ENCODE results near the gene YAF2. TPM values are rescaled to one million over a fixed set of nuclear protein-coding genes. Genes with fewer than 3 reads are reported as not detected.
"Not testable (repeated sequence)": the region's sequence is repeated elsewhere in the genome, so short reads cannot be mapped to it uniquely, and the experiment has no call there.

The YAF2 gene
- total RNA-seq, 1 donor, result 17.3 TPM

DNA sequence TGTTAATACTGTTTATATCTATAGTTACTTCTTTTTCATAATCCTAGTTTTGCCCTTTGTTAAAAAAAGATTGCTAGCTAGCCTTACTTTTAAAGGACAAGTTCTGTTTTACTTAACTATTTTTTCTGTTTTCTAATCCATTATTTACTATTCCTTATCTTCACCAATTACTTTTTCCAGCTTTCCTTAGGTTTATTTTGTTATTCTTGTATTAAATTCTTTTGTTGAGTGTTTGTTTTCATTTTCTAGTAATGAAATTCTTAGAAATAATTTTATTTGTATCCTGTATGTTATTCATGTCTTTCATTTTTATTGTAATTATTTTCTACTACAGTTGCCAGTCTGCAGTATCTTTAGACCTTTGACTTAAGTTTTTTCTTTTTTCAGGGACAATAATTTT is 47.7 kb downstream of the YAF2 start:
- DNase-seq (ENCODE audit: low read depth), result no peak
- TF ChIP-seq, protein P1, sequence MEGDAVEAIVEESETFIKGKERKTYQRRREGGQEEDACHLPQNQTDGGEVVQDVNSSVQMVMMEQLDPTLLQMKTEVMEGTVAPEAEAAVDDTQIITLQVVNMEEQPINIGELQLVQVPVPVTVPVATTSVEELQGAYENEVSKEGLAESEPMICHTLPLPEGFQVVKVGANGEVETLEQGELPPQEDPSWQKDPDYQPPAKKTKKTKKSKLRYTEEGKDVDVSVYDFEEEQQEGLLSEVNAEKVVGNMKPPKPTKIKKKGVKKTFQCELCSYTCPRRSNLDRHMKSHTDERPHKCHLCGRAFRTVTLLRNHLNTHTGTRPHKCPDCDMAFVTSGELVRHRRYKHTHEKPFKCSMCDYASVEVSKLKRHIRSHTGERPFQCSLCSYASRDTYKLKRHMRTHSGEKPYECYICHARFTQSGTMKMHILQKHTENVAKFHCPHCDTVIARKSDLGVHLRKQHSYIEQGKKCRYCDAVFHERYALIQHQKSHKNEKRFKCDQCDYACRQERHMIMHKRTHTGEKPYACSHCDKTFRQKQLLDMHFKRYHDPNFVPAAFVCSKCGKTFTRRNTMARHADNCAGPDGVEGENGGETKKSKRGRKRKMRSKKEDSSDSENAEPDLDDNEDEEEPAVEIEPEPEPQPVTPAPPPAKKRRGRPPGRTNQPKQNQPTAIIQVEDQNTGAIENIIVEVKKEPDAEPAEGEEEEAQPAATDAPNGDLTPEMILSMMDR (IDR thresholded peaks at IDR 0.05; ENCODE audit: insufficient read depth, low read length), result no peak
- no peak overlapping the region for H3K4me3 ChIP-seq (ENCODE audit: low read depth, low read length)

DNA sequence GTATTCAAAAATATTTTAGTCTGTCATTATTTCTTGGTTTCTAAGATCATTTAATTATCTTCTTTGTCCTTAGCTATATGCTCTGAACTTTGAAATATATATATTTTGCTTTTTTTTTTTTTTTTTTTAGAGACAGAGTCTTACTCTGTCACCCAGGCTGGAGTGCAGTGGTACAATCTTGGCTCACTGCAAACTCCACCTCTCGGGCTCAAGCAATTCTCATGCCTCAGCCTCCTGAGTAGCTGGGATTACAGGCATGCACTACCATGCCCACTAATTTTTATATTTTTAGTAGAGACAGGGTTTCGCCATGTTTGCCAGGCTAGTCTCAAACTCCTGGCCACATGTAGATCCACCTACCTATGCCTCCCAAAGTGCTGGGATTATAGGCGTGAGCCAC is 49.8 kb downstream of the YAF2 start:
- not testable (repeated sequence) for DNase-seq (ENCODE audit: low read depth)

DNA sequence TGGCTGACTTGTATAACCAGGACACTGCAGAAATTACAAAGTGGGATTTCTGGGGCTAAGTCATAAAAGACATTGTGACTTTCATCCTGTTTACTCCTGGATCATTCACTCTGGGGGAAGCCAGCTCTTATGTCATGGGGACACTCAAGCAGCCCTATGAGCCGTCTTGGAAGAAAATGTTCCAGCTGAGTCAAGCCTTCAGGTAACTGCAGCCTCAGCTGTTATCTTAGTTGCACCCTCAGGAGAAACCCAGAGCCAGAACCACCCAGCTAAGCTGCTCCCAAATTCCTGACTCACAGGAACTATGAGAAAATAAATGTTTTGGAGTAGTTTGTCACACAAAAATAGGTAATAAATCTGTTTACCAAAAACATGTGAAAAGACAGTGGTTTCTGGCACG is 50.2 kb downstream of the YAF2 start:
- DNase-seq (ENCODE audit: low read depth), result no peak
- TF ChIP-seq, protein P1 (IDR thresholded peaks at IDR 0.05; ENCODE audit: insufficient read depth, low read length), result no peak

More for the DNA sequence above, 49.8 kb downstream of the YAF2 start:
- not testable (repeated sequence) for H3K4me3 ChIP-seq (ENCODE audit: low read depth, low read length)

DNA sequence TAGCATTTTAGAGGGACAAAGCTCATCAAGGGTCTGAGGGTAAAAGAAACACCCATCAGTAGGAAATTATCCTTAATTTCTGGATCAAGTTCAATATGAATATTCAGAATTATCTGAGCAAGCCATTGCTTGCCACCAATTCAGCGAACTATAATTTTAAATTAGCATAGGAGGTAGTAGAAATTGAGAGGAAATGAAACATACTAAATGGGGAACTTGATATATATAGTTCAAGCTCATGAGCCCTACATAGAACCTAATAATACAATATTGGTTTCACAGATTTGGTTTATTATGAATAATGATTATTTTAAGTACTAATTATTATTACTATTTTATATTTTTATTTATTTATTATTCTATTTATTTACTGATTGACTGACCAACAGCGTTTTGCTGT is 51.3 kb downstream of the YAF2 start:
- H3K4me3 ChIP-seq (ENCODE audit: low read depth, low read length), result no peak overlapping the region
- DNase-seq (ENCODE audit: low read depth), result no peak
- TF ChIP-seq, protein P1 (IDR thresholded peaks at IDR 0.05; ENCODE audit: insufficient read depth, low read length), result no peak

More for the DNA sequence above, 50.2 kb downstream of the YAF2 start:
- no peak overlapping the region for H3K4me3 ChIP-seq (ENCODE audit: low read depth, low read length)

DNA sequence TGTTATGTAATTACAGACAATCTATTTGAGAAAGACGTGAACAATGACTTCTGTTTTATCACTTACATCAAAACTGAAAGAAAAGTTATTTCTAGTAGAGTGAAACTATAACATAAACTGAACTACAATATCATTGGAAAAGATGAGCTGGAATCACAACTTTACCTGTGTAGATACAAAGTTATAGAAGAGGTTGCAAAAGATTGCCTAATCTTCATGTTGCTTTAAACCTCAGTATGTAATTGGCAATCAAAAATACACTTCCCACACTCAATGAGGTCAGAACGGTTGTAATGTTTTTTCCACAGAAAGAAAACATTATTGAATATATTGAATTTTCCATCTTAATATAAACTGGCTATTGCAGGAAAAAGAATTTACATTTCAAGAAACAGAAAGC is 55.7 kb downstream of the YAF2 start:
- no peak for DNase-seq (ENCODE audit: low read depth)
- no peak overlapping the region for H3K4me3 ChIP-seq (ENCODE audit: low read depth, low read length)
- TF ChIP-seq, protein P1 (IDR thresholded peaks at IDR 0.05; ENCODE audit: insufficient read depth, low read length), result no peak

DNA sequence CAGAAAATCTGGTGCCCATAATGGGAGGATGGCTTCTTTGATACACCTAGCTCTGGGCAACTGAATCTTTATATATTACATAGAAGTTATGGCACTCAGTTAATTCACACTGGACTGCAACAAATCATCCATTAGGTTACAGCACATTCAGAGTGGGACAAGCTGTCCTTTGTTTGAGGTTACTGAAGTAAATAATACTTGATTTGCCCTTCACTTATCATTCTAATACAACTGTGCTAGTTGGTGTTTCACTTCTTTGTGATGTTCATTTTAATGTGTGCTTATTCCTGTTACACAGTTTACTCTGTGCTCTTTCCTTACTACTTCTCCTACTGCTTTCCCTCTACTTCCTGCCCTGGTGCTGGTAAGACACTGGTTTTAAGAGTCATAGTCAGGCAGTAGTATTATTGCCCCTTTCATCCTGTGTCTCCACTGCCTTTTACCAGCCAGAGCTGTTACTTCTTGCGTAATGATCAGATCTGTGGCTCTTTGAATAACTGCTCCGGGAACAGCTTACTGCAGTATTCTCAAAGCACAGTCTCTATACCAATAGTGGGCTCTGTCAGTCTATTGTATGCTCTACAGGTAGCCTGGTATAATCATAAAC is 57.0 kb downstream of the YAF2 start:
- no peak overlapping the region for H3K4me3 ChIP-seq (ENCODE audit: low read depth, low read length)
- TF ChIP-seq, protein P1 (IDR thresholded peaks at IDR 0.05; ENCODE audit: insufficient read depth, low read length), result no peak
- DNase-seq (ENCODE audit: low read depth), result no peak

DNA sequence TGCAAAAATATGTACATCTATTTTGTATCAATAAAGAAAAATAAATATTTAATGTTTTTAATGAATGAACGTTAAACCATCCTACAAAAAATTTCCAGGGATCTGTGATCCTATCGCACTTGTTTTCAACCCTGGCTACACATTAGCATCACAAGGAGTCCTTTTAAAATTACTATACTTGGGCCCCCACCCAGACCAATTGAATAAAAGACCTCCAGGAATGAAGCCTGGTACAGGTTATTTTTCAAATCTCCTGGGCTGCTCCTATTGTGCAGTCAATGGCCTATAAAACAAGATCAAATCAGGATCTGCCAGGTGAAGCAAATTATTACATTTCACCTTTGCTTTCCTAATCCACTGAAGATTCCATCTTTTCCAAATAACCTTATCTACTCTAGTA is 59.9 kb downstream of the YAF2 start:
- no peak overlapping the region for H3K4me3 ChIP-seq (ENCODE audit: low read depth, low read length)
- DNase-seq (ENCODE audit: low read depth), result no peak
- TF ChIP-seq, protein P1 (IDR thresholded peaks at IDR 0.05; ENCODE audit: insufficient read depth, low read length), result no peak

Data from fibroblast of the aortic adventitia (primary cell).